Stimulated activated CD8-positive, alpha-beta memory T cell treated with anti-CD3 and anti-CD28 coated beads, Interleukin-15, amount 100 ng/mL, for 48 hours (primary cell): ENCODE measurements around the gene CCDC88C.
"Not testable (repeated sequence)": the region's sequence is repeated elsewhere in the genome, so short reads cannot be mapped to it uniquely, and the experiment has no call there.

Source experiments
- DNase-seq, 2 donors: peaks; one replicate each; pipeline ENCODE4 v3.0.0-alpha.2; 2020; ENCODE audit warnings: low read depth in 2 of 2

Gene CCDC88C

DNA sequence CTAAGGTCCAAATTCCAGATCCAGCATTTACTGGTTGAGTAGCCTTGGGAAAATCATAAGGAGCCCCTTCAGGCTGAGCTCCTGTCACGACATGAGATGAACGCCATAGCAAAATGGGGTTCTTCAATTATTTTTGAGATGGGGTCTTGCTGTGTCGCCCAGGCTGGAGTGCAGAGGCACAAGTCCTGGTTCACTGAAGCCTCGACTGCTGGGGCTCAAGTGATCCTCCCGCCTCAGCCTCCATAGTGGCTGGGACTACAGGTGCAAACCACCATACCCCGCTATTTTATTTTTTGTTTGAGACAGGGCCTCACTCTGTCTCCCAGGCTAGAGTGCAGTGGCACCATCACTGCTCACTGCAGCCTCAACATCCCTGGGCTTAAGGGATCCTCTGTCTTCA lies 147.4 kb downstream of the CCDC88C start:
- DNase-seq: no peak

DNA sequence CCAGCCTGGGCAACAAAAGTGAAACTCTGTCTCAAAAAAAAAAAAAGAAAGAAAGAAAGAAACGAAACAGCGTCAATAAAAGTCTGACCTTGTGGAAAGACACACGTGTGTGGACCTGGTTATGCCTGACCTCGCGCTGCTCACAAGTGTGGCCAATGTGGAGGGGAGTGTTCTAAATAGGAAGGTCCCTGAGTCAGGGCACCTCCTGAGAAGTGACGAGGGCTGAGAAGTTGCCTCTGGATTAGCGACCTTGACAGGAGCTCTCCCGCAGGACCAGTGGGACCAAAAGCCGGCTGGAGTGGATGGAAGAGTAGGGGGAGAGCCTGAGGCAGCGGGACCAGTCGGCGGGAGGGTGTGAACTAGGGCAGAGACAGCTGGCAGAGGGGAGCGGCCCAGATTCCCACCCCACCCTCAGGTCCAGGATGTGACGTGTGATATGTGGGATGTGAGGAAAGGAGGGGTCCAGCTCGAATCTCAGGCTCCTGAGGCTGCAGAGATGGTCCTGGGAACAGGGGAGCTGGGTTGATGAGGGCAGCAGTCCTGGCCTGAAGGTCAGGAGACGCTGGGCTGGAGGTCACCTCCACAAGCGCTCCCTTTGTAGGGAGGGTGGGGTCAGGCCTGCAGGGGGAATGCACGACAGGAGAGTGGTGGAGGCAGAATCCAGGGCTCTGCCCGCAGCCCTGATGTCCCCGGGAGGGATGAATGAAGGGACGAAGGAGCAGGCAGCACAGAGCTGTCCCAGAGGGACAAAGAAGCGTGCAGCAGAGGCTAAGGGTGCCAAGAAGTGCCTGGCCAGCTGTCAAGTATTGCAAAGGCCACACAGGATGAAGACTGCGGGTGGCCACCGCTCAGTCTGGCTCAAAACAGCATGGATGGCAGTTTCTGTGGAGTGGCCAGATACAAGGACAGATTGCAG lies 148.3 kb downstream of the CCDC88C start:
- no peak for DNase-seq

DNA sequence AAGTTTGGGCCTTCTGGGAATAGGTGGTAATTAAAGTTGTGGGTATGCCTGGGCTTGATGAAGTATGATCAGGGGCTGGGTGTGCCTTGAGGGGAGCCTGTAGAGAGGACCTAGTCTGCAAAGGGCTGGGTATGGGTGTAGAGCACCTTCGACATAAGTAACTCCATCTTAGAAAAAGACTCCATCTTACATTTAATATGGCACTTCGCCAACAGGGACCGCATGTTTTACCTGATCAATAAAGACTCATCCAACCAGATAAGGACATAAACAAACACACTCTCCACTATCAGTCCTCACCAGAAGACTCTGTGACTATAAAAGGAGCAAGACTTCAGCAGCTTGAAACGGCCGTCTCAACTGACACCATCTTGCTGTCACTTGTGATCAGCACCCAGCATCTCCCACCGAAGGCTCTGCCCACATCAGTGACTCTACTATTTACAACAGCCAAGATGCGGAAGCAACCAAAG lies 149.6 kb downstream of the CCDC88C start:
- DNase-seq: no peak

DNA sequence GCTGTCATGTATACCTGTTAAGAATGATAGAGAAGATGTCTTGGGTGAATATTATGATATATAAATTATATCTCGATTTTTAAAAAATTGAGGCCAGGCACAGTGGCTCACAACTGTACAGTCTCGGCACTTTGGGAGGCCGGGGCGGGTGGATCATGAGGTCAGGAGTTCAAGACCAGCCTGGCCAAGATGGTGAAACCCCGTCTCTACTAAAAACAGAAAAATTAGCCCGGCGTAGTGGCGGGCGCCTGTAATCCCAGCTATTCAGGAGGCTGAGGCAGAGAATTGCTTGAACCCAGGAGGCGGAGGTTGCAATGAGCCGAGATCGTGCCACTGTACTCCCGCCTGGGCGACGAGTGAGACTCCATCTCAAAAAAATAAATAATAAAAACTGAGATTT lies 151.3 kb downstream of the CCDC88C start:
- not testable (repeated sequence) for DNase-seq

DNA sequence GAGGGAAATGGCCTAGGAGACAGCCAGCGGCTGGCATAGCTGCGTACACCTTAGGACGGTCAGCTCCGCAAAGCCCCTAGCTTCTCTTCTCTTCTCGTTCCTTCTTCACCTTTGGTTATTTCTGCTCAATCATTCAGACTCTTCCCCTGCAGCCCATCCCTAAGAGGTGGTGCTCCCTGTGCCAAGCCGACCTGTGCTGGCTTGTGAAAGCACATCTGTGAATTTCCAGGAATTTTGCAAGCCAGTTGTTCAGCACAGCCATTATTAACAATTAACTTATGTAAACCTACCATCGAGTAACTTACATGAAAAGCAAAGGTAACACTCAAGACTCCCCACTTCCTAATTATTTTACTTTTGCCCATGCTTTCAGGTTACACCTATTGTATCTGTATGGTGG lies 152.2 kb downstream of the CCDC88C start:
- no peak for DNase-seq

DNA sequence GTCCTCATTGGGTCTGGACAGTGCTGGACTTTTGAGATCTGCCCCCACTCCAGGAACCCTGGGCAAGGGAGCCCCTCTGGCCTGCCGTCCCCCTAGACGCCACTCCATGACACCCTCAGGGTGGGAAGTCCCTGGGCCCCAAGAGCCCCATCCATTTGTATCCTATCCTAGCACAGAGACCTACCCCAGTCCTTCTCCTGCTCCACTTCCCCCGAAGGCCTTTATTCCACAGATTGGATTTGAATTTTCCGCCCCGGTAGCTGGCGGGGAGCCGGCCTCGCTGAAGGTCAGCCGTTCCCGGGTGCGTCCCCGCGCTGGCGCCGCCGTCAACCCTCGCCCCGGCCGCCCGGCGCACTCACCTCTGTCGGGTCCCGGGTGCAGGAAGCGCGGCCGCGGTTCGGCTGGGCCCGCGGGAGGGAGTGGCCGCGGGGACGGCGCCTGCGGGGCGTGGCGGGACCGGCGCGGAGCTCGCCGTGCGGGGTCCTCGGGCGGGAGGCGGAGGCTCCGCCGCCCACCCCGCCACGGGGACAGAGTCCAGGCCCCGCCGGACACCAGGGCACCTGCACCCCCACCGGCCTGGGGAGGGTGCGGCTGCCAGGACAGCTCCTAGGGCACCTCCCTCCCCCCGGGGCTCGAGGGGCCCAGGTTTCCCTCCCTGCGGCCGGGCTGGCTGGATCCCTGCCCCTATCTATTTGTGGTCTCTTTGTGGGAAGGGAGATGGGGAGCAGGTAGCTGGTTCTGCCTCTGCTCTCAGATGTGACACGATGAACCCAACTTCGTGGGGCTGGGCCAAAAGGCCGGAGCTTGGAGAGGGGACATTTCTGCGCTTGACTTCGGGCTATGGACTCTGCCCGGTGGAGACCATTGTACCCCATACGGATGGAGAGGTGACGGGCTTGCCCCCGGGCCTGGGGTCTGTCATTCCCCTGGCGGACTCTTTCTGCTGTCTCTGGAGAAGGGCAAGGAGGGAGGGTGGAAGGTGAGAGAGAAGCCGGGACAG lies 153.2 kb downstream of the CCDC88C start:
- no peak for DNase-seq

DNA sequence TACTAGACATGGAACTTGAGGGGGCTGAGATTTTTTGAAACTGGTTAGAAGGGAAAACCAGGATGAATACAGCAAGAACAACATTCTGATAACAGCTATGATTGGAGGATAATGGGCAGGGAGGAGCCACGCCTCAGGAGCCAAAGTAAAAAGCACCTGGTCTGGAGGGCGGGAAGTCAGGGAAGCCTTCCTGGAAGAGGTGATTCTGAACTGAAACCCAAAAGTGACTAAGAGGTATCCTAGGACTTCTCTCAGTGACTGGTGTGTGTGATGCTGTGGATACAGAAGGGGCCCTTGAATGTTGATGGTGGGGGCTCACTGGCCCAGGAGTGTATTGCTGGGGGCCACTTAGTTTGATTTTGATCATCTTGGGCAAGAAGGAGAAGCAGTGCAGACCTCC lies 154.3 kb downstream of the CCDC88C start:
- DNase-seq: no peak

DNA sequence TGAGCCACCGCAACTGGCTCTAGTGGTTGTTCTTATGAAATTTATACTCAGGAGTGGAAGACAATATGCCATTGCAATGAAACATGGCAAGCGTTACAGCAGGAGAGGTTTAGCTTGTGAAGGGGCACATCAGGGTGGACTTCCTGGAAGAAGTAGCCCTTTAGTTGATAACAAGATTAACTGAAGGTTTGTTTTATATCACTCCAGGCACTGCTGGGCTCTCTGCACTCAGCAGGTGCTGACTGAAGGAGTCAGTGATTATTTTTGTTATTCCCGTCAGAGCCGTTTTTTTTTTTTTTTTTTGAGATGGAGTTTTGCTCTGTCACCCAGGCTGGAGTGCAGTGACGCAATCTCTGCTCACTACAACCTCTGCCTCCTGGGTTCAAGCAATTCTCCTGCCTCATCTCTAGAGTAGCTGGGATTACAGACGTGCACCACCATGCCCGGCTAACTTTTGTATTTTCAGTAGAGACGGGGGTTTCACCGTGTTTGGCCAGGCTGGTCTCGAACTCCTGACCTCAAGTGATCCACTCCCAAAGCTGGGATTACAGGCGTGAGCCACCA lies 155.6 kb downstream of the CCDC88C start:
- DNase-seq: no peak

DNA sequence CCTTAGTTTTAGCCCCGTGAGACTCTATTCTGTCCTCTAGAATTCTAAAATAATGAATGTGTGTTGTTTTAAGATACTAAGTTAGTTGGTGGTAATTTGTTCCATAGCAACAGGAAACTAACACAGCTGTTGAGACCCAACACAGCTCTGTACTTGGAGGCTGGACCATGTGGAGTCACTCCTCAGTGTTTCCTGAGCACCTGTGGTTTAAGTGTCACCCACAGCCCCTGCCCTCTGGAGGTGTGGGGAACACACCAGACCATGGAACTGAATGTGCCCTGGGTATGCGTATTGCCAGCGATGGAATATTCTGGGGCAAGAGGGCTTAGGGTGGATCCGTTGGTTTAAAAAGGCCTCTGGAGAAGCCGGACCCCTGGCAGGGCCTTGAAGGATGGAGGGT lies 156.5 kb downstream of the CCDC88C start:
- peak in 1 of 2 donors; percentile 65 for DNase-seq

DNA sequence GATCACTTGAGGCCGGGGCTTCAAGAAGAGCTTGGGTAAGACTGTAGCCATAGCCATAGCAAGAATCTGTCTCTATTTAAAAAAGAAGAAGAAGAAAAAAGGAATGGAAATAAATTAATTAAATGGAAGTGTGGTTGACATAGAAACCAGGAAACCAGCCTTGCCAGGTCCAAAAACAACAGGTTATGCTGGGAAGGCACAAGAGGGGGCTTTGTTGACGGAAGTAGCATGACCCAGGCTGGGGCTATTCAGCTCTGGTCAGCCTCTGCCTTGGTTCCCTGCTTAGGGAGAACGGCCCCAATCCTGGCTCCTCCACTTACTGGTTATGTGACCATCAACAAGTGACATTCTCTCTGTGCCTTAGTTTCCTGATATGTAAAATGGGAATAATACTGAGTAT lies 158.7 kb downstream of the CCDC88C start:
- no peak for DNase-seq

DNA sequence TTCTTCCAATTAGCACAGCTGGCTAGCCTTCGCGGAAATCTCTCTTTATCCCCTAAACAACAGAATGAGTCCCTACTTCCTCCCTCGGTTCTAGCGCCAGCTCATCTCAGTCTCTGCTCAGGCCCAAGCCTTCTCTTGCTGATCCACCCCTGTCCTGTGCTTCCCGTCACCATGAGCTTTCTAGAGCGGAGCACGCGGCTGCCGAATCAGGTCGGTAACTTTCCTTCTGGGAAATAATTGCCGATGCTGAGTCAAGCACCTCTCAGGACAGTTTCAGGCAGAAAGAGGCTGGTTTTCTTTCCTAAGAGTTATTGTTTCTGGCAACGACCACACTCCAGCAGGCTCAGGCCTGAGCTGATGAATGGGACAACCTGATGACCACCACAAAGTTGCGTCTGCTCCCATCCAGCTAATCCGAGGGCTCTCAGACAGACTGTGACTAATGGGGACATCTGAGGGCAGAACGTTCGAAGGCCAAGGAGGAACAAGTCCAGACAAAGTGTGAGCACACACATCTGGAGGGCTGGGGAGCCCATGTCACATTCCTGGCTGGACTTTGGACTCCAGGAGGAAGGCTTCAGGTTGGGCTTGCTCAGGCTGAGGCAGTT lies 159.5 kb downstream of the CCDC88C start:
- no peak for DNase-seq

DNA sequence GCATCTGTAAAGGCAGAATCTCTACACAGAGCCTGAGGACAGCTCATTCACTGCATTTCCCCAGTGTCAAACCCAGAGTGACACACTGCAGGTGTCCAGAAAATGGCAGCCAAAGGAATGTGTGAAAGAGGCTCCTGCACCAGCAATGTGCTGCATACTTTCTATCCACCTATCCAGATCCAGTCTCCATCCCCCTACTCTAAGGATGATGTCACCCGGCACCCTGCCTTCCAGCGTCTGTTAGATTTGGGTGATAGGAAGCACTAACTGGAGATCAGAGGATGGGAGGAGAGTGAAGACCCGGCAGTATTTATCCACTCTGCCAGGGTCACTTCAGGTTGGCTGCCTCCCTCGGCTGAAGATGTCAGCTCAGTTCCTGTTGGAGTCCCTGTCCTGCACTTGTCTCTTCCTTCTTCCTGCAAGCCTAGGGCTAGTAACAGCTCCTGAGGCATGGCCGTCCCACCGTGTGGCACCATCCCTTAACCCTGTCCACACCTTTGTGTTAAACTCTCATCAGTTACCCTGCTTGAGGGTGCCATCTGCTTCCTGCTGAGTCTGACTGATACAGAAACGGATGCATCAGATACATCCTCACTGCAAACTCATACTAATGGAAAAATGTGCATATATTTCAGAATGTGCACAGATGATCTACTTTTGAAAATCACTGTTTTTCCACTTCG lies 160.2 kb downstream of the CCDC88C start:
- no peak for DNase-seq

DNA sequence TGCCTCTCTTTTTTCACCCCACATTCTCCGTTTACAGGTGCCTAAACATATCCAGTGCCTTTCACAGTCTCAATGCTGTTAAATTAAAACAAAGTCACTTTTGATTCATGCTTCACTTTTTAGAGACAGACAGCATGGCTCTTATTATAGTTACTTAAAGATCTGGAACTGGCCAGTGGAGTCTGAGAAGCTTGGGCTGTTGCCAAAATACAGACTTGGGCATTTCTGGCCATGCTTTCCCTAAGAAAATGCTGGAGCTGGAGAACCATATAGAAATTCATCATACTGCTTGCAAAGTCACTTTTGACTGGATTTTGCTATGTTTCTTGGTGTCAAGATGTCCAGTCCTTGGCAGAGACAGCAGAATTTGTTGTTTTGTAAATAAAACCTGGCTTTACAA lies 161.0 kb downstream of the CCDC88C start:
- DNase-seq: no peak

DNA sequence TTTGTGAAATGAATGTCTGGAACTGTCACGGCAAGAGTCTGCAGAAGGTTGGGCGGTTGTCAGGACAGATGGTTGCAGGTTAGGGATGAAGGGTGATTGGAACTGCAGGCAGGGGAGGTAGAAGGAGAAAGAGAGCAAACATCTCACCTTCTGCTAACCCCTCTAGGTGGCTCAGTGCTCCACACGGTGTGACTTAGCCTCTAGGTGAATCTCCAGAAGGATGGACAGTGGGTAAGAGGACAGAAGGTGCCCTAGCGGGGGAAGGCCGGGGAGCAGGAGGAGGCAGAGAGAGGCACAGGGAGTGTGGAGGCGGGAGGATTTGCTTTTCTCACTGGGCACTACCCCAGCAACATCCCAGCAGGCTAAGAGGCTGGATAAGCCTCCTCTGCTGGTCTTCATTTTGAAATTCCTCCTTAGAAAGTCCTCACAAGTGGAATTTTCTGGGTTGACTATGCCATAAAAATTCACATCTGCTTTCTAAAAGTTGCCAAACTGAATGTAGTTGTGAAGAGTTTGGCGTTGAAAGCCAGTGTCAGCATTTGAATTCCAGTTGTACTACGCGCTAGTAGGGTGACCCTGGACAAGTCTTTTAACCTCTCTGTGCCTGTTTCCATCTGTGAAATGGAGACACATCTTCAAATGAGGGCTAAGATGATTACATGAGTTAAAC lies 162.5 kb downstream of the CCDC88C start:
- DNase-seq: no peak

DNA sequence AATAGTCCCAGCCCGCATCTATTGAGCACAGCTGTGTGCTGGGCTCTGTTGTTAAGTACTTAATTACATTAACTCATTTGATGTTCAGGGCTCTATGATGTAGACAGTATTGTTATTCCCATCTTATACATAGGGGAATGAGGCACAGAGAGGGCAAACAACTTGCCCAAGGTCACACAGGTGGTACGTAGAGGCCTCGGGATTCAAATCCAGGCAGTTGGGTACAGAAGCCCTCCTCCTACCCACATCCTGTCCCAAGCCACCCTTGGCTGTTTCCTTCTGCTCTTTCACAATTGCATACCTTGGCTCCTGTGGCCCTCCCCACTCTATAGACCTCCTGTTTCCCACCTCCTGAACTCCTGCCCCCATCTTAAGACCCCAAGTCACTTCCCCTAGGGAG lies 163.2 kb downstream of the CCDC88C start:
- DNase-seq: no peak

DNA sequence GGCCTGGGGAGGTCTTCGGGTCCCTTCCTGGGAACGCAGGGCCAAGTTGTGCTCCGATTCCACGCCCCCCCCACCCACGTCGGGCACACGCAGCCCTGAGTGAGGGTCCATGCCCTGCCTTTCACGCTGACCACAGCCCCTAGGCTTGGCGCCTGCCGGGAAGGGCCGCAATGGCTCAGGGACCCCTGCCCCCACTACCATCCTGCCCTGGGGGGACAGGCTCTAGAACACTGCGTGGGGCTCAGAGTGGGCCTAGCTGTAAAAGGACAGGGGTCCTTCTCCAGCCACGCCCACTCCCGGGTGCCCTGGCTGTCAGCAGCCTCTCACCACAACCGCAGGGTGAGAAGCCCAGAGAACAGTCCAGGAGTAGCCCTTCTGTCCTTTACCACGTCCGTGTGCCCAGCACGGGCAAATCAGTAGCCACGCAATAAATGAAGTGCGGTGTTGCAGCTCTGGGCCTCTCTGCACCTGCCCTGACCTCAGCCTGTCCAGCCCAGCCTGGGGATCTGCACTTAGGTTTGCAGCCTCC lies 163.8 kb downstream of the CCDC88C start:
- no peak for DNase-seq

DNA sequence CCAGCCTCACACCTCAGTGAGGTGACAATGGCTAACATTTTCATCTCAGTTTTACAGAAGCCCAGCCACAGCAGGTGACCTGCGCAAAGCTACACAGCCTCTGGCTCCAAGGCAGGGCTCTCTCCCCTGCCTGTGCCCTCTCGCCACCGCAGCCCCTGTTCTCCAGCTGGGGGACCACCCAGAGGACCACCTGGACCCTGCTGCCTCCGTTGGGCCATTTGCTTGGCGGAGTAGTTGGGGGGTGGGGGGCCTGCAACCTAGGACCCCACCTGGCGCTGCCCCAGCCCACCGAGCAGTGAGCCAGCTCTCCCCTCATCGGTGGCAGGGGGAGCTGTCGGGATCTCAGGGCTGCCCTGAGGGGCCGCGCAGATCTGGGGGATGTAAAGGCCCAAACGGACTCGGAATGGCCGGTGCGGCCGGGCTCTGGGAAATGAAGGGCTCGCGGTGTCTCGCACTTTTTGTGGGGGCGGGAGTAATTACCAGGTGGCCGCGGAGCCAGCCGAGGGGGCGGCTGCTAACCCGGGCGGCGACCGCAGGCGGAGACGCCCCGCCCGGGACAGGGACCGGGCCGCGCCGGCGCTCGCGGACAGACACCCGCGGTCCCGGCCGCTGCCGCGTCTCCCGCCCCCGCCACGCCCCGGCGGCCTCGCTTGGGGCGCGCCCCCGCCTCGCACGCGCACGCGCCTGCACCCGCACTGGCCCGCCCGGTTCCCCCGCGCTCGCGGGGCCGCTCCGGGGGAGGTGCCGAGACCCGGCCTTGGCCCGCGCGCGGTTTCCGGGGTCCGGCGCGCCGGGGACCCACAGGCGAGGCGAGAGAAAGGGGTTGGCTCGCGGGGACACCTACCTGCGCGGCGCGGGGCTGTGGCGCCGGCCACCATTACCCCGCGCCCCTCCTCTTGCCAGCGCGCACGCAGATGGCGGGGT lies 164.5 kb downstream of the CCDC88C start:
- no peak for DNase-seq

DNA sequence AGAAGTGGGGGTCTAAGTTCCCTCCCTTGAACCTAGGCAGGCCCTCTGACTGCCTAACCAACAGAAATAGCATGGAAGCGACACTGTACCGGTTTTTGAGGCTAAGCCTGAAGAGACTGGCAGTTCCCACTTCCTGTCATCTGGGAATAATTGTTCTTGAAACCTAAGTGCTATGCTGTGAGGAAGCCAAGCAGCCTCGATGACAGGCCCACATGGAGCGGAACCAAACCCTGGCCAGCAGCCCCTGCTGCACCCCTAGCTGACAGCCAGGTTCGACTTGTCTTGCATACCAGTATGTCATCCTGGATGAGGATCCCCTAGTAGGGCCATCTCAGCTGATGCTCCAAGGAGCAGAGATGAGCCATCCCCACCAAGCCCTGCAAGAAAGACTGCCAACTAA lies 166.7 kb downstream of the CCDC88C start:
- DNase-seq: no peak
